ENCODE data around the gene CIZ1.

GRCh38 chr9:128162215-128163026 is 29.0 kb downstream of the CIZ1 start:
- TF ChIP-seq REST (IDR thresholded peaks at IDR 0.05; ENCODE audit: insufficient read depth in 1 of 2, low read depth in 2 of 2, low read length in 2 of 2) (no peak), SIN3A (IDR thresholded peaks at IDR 0.05; ENCODE audit: borderline replicate concordance, insufficient read depth, low read length) (no peak), POLR2AphosphoS5 (IDR thresholded peaks at IDR 0.05; ENCODE audit: low read depth, low read length) (no peak), FOXP2 (optimal IDR thresholded peaks at IDR 0.05; ENCODE audit: borderline replicate concordance, extremely low read depth, extremely low read length, insufficient read depth) (no peak), TAF1 (IDR thresholded peaks at IDR 0.05; ENCODE audit: borderline replicate concordance, insufficient read depth, low read length) (no peak)

Measured in PFSK-1 (cell line).